OCI-LY1 (cell line): Measurements from ENCODE around the gene PTPRT.

ENCODE experiments used
- H2AFZ ChIP-seq: fragments of 200-600 bp; sonication (generic), shearing (Covaris generic); 2 replicates; pipeline ENCODE4 v1.6.0; 2014; ENCODE audit warnings: antibody characterized with exemption, mild to moderate bottlenecking, low read length
- H3F3A ChIP-seq: fragments of 200-600 bp; sonication (generic), shearing (Covaris generic); 2 replicates; pipeline ENCODE4 v1.6.0; 2014; ENCODE audit warnings: mild to moderate bottlenecking, antibody characterized with exemption, low read length, moderate library complexity; ENCODE audit not compliant: insufficient read depth
- H3K27ac ChIP-seq: fragments of 200-600 bp; sonication (generic); 2 replicates; pipeline ENCODE4 v1.5.1; 2014; ENCODE audit warnings: low read length, mixed run types, mild to moderate bottlenecking, low read depth; ENCODE audit not compliant: poor library complexity, severe bottlenecking
- H3K27me3 ChIP-seq: fragments of 200-600 bp; sonication (generic); 2 replicates; pipeline ENCODE4 v1.6.0; 2014; ENCODE audit warnings: antibody characterized with exemption, mild to moderate bottlenecking, low read length, moderate library complexity; ENCODE audit not compliant: insufficient read depth
- H3K36me3 ChIP-seq: fragments of 200-600 bp; sonication (generic); 2 replicates; pipeline ENCODE4 v1.6.1; 2014; ENCODE audit warnings: mild to moderate bottlenecking, antibody characterized with exemption, low read length, moderate library complexity, mixed read lengths; ENCODE audit not compliant: insufficient read depth
- H3K4me1 ChIP-seq: fragments of 200-600 bp; sonication (generic); 2 replicates; pipeline ENCODE4 v1.5.1; 2014; ENCODE audit warnings: mild to moderate bottlenecking, low read length, moderate library complexity; ENCODE audit not compliant: insufficient read depth, severe bottlenecking
- H3K4me2 ChIP-seq: fragments of 200-600 bp; sonication (generic), shearing (Covaris generic); 2 replicates; pipeline ENCODE4 v1.6.1; 2014; ENCODE audit warnings: low read length
- H3K4me3 ChIP-seq: fragments of 200-600 bp; sonication (generic); 2 replicates; pipeline ENCODE4 v1.5.1; 2014; ENCODE audit warnings: low read length, low read depth, mild to moderate bottlenecking, mixed read lengths; ENCODE audit not compliant: poor library complexity, severe bottlenecking
- H3K79me2 ChIP-seq: fragments of 200-600 bp; shearing (Covaris generic); 2 replicates; pipeline ENCODE4 v1.6.1; 2016; ENCODE audit warnings: mixed run types, low read length, mixed read lengths; ENCODE audit not compliant: insufficient read depth
- H3K9ac ChIP-seq: fragments of 200-600 bp; sonication (generic), shearing (Covaris generic); 2 replicates; pipeline ENCODE4 v1.6.1; 2014; ENCODE audit warnings: mild to moderate bottlenecking, low read length, mixed read lengths
- H3K9me2 ChIP-seq: fragments of 200-600 bp; sonication (generic), shearing (Covaris generic); 2 replicates; pipeline ENCODE4 v1.6.1; 2014; ENCODE audit warnings: low read depth, mild to moderate bottlenecking, low read length, mixed read lengths
- H3K9me3 ChIP-seq: fragments of 200-600 bp; shearing (Covaris generic); 2 replicates; pipeline ENCODE4 v1.6.1; 2014; ENCODE audit warnings: low read length, mixed read lengths
- H4K20me1 ChIP-seq: fragments of 200-600 bp; sonication (generic), shearing (Covaris generic); 2 replicates; pipeline ENCODE4 v1.6.0; 2016; ENCODE audit warnings: mild to moderate bottlenecking, low read length; ENCODE audit not compliant: insufficient read depth
- CTCF ChIP-seq: fragments of 200-600 bp; sonication (generic), shearing (Covaris generic); IDR thresholded peaks from 2 replicates; pipeline ENCODE4 v1.5.1; 2017; ENCODE audit warnings: mild to moderate bottlenecking, antibody characterized with exemption, low read length, moderate library complexity, mixed read lengths
- EZH2 ChIP-seq: fragments of 200-600 bp; sonication (generic), shearing (Covaris generic); IDR thresholded peaks from 2 replicates; pipeline ENCODE4 v1.8.0; 2017; ENCODE audit warnings: borderline replicate concordance, mixed run types, mild to moderate bottlenecking, antibody characterized with exemption, low read length, moderate library complexity, mixed read lengths

The PTPRT gene

GRCh38 chr20:42639140-42639539 is 550.6 kb downstream of the PTPRT start:
- H4K20me1 ChIP-seq: no peaks in the 10 kb centered on the region
- no peaks in the 10 kb centered on the region for H3K36me3 ChIP-seq
- no peaks in the 10 kb centered on the region for H3K9me2 ChIP-seq
- H3K79me2 ChIP-seq: no peaks in the 10 kb centered on the region
- H3K27me3 ChIP-seq: no peaks in the 10 kb centered on the region
- H3K27ac ChIP-seq: no peak overlapping the region
- H2AFZ ChIP-seq: no peak overlapping the region
- no peaks in the 10 kb centered on the region for H3F3A ChIP-seq
- no peaks in the 10 kb centered on the region for H3K9me3 ChIP-seq
- no peak overlapping the region for H3K4me2 ChIP-seq
- no peaks in the 10 kb centered on the region for H3K4me1 ChIP-seq
- TF ChIP-seq EZH2 (no peak), CTCF (no peak)
- no peak overlapping the region for H3K4me3 ChIP-seq
- H3K9ac ChIP-seq: no peak overlapping the region

- H3K4me1 ChIP-seq: no peaks in the 10 kb centered on the region
- no peaks in the 10 kb centered on the region for H3K79me2 ChIP-seq
- H4K20me1 ChIP-seq: no peaks in the 10 kb centered on the region
- H3K36me3 ChIP-seq: no peaks in the 10 kb centered on the region
- no peaks in the 10 kb centered on the region for H3K27me3 ChIP-seq
- no peaks in the 10 kb centered on the region for H3K9me2 ChIP-seq
- H3K9me3 ChIP-seq: no peaks in the 10 kb centered on the region
- H3K9ac ChIP-seq: no peak overlapping the region
- no peak overlapping the region for H2AFZ ChIP-seq
- TF ChIP-seq CTCF (no peak), EZH2 (no peak)
- H3K4me2 ChIP-seq: no peak overlapping the region
- no peak overlapping the region for H3K27ac ChIP-seq
- no peak overlapping the region for H3K4me3 ChIP-seq
- no peaks in the 10 kb centered on the region for H3F3A ChIP-seq
Observed at GRCh38 chr20:42635699-42636411, 553.9 kb downstream of the PTPRT start.

GRCh38 chr20:42634156-42634555 is 555.5 kb downstream of the PTPRT start:
- Histone ChIP-seq H3K4me3 (no peak overlapping the region), H3K9me2 (no peaks in the 10 kb centered on the region), H4K20me1 (no peaks in the 10 kb centered on the region), H3K9ac (no peak overlapping the region), H3F3A (no peaks in the 10 kb centered on the region), H3K27me3 (no peaks in the 10 kb centered on the region), H3K4me2 (no peak overlapping the region), H2AFZ (no peak overlapping the region), H3K4me1 (no peaks in the 10 kb centered on the region), H3K79me2 (no peaks in the 10 kb centered on the region), H3K9me3 (no peaks in the 10 kb centered on the region), H3K27ac (no peak overlapping the region), H3K36me3 (no peaks in the 10 kb centered on the region)
- no peak for TF ChIP-seq EZH2
- no peak for TF ChIP-seq CTCF
